IMR-90 (cell line): ENCODE data around the gene TMEM17. TPM values are rescaled to one million over a fixed set of nuclear protein-coding genes. Genes with fewer than 3 reads are reported as not detected.

Experiments
- ATAC-seq: fragments of 200-7000 bp; cut with Tn5 transposase; 2 replicates; pipeline ENCODE4 v1.9.1; 2020; ENCODE audit warnings: low read depth, mild to moderate bottlenecking, moderate library complexity
- BruUV-seq: library from RNA; stranded (reverse); fragments of 400-500 nt; replicated peaks from 2 replicates; lab custom pipeline; 2021; lab: Mats Ljungman, UMichigan
- CTCF ChIA-PET: fragments of 300-600 bp; formaldehyde crosslinking; extraction: SDS; loops from one replicate; lab custom pipeline; 2021; ENCODE audit warnings: antibody characterized with exemption; lab: Yijun Ruan, JAX
- POLR2A ChIA-PET: fragments of 300-600 bp; sonication (Branson Sonifier 250); formaldehyde crosslinking; loops from one replicate; lab custom pipeline; 2022; ENCODE audit warnings: antibody characterized with exemption; ENCODE audit not compliant: unreplicated experiment; lab: Charles Lee
- DNase-seq: peaks from one replicate; pipeline ENCODE4 v3.0.0; 2013
- H2AFZ ChIP-seq: replicated peaks from 2 replicates; pipeline ENCODE3; 2013; ENCODE audit warnings: low read length, mild to moderate bottlenecking; ENCODE audit not compliant: poor library complexity
- H2AK5ac ChIP-seq: 2 replicates; pipeline ENCODE4 v1.6.1; 2013; ENCODE audit warnings: low read depth, low read length, inconsistent platforms
- H2AK9ac ChIP-seq: replicated peaks from 2 replicates; pipeline ENCODE3; 2013; ENCODE audit warnings: mild to moderate bottlenecking, low read depth, low read length, moderate library complexity; ENCODE audit not compliant: poor library complexity
- H2BK120ac ChIP-seq: 2 replicates; pipeline ENCODE4 v1.6.1; 2013; ENCODE audit warnings: low read depth, low read length, inconsistent platforms
- H2BK15ac ChIP-seq: 3 replicates; pipeline ENCODE4 v1.6.1; 2013; ENCODE audit warnings: low read depth, low read length, inconsistent platforms
- H2BK20ac ChIP-seq: 2 replicates; pipeline ENCODE4 v1.6.1; 2013; ENCODE audit warnings: low read depth, mild to moderate bottlenecking, inconsistent platforms, low read length, moderate library complexity
- H2BK5ac ChIP-seq: 2 replicates; pipeline ENCODE4 v1.6.1; 2013; ENCODE audit warnings: mild to moderate bottlenecking, low read depth, low read length, inconsistent platforms; ENCODE audit not compliant: poor library complexity, severe bottlenecking
- H3K14ac ChIP-seq: replicated peaks from 2 replicates; pipeline ENCODE4 v1.6.1; 2013; ENCODE audit warnings: low read depth, low read length, inconsistent platforms
- H3K18ac ChIP-seq: 2 replicates; pipeline ENCODE4 v1.6.1; 2013; ENCODE audit warnings: low read depth, low read length, control low read depth
- H3K23ac ChIP-seq: 2 replicates; pipeline ENCODE4 v1.6.1; 2013; ENCODE audit warnings: low read depth, low read length, inconsistent platforms
- H3K27ac ChIP-seq: 2 replicates; pipeline ENCODE4 v1.5.1; 2013; ENCODE audit warnings: mild to moderate bottlenecking, control low read depth, low read length; ENCODE audit not compliant: insufficient read depth
- H3K27me3 ChIP-seq: 2 replicates; pipeline ENCODE4 v1.6.1; 2013; ENCODE audit warnings: low read length; ENCODE audit not compliant: control insufficient read depth, insufficient read depth
- H3K36me3 ChIP-seq: 2 replicates; pipeline ENCODE4 v1.6.1; 2013; ENCODE audit warnings: low read length, mixed read lengths; ENCODE audit not compliant: control insufficient read depth, insufficient read depth
- H3K4ac ChIP-seq: 2 replicates; pipeline ENCODE4 v1.6.1; 2013; ENCODE audit warnings: low read depth, low read length, inconsistent platforms
- H3K4me1 ChIP-seq: 2 replicates; pipeline ENCODE4 v1.6.1; 2013; ENCODE audit warnings: low read length, mixed read lengths; ENCODE audit not compliant: control insufficient read depth, insufficient read depth
- H3K4me2 ChIP-seq: 2 replicates; pipeline ENCODE4 v1.6.1; 2013; ENCODE audit warnings: low read depth, mild to moderate bottlenecking, control low read depth, low read length, moderate library complexity
- H3K4me3 ChIP-seq: 2 replicates; pipeline ENCODE4 v1.5.1; 2013; ENCODE audit warnings: low read depth, mild to moderate bottlenecking, control low read depth, low read length, moderate library complexity; ENCODE audit not compliant: insufficient read depth
- H3K56ac ChIP-seq: 2 replicates; pipeline ENCODE4 v1.6.1; 2013; ENCODE audit warnings: low read length, inconsistent platforms; ENCODE audit not compliant: insufficient read depth; ENCODE audit errors: extremely low read depth
- H3K79me1 ChIP-seq, 2 experiments: 2 replicates each; pipeline ENCODE4 v1.6.1; 2013; ENCODE audit warnings: low read length in 2 of 2, inconsistent platforms in 1 of 2, low read depth in 1 of 2
- H3K9ac ChIP-seq: 2 replicates; pipeline ENCODE4 v1.6.1; 2013; ENCODE audit warnings: low read depth, low read length, control low read depth
- H3K9me1 ChIP-seq: 2 replicates; pipeline ENCODE4 v1.6.1; 2013; ENCODE audit warnings: low read length, inconsistent platforms; ENCODE audit not compliant: insufficient read depth
- H3K9me3 ChIP-seq: 2 replicates; pipeline ENCODE4 v1.6.1; 2013; ENCODE audit warnings: low read length; ENCODE audit not compliant: control insufficient read depth, insufficient read depth
- H4K20me1 ChIP-seq: 2 replicates; pipeline ENCODE4 v1.6.1; 2013; ENCODE audit warnings: low read length, inconsistent platforms; ENCODE audit not compliant: insufficient read depth
- H4K5ac ChIP-seq: 2 replicates; pipeline ENCODE4 v1.6.1; 2013; ENCODE audit warnings: mild to moderate bottlenecking, low read depth, low read length, control low read depth
- H4K8ac ChIP-seq, 2 experiments: 2 replicates each; pipeline ENCODE4 v1.6.1; 2013; ENCODE audit warnings: low read depth in 2 of 2, low read length in 2 of 2, control low read depth in 1 of 2, inconsistent platforms in 1 of 2
- H4K91ac ChIP-seq: 2 replicates; pipeline ENCODE4 v1.6.1; 2013; ENCODE audit warnings: low read depth, low read length, inconsistent platforms; ENCODE audit not compliant: insufficient read depth
- BHLHE40 ChIP-seq: fragments of 150-350 bp; IDR thresholded peaks from 2 replicates; pipeline ENCODE4 v1.6.1; 2016; ENCODE audit warnings: mild to moderate bottlenecking, low read depth, low read length
- CEBPB ChIP-seq: IDR thresholded peaks from 2 replicates; pipeline ENCODE4 v1.6.1; 2012; ENCODE audit warnings: low read depth, low read length, improper control_type of control experiment
- CHD1 ChIP-seq: IDR thresholded peaks from 2 replicates; pipeline ENCODE4 v1.6.1; 2012; ENCODE audit warnings: low read depth, low read length, improper control_type of control experiment
- FOS ChIP-seq: fragments of 150-350 bp; IDR thresholded peaks from 2 replicates; pipeline ENCODE4 v1.6.1; 2016; ENCODE audit warnings: low read depth, low read length
- MAFK ChIP-seq: IDR thresholded peaks from 2 replicates; pipeline ENCODE4 v1.6.1; 2012; ENCODE audit warnings: low read depth, low read length, improper control_type of control experiment
- MAZ ChIP-seq: IDR thresholded peaks from 2 replicates; pipeline ENCODE4 v1.6.1; 2012; ENCODE audit warnings: low read depth, mild to moderate bottlenecking, low read length, improper control_type of control experiment, moderate library complexity, borderline replicate concordance
- MXI1 ChIP-seq: IDR thresholded peaks from 2 replicates; pipeline ENCODE4 v1.6.1; 2012; ENCODE audit warnings: low read depth, mild to moderate bottlenecking, low read length, moderate library complexity, borderline replicate concordance
- NFE2L2 ChIP-seq: fragments of 150-350 bp; IDR thresholded peaks from 2 replicates; pipeline ENCODE4 v1.6.1; 2016; ENCODE audit warnings: low read depth, mild to moderate bottlenecking, low read length
- POLR2A ChIP-seq: IDR thresholded peaks from 2 replicates; pipeline ENCODE4 v1.6.1; 2012; ENCODE audit warnings: mild to moderate bottlenecking, low read depth, low read length
- RAD21 ChIP-seq: IDR thresholded peaks from 2 replicates; pipeline ENCODE4 v1.6.1; 2012; ENCODE audit warnings: low read length, improper control_type of control experiment
- RFX5 ChIP-seq: IDR thresholded peaks from 2 replicates; pipeline ENCODE4 v1.8.0; 2012; ENCODE audit warnings: low read depth, mild to moderate bottlenecking, low read length, moderate library complexity
- SMC3 ChIP-seq: fragments of 150-350 bp; IDR thresholded peaks from 2 replicates; pipeline ENCODE4 v1.6.1; 2016; ENCODE audit warnings: low read depth, mild to moderate bottlenecking, antibody characterized with exemption, low read length, moderate library complexity
- USF2 ChIP-seq: fragments of 150-350 bp; IDR thresholded peaks from 2 replicates; pipeline ENCODE4 v1.6.1; 2017; ENCODE audit warnings: mild to moderate bottlenecking, antibody characterized with exemption, low read length, low read depth
- WGBS, 2 experiments: methylation state at CpG; one replicate each; pipeline versions ENCODE4 v1.1.5 to v1.1.7; 2013; ENCODE audit warnings: missing lambda C conversion rate in 2 of 2; ENCODE audit not compliant: insufficient read length in 1 of 2; ENCODE audit errors: extremely low coverage in 2 of 2; 5-methylcytosine and 5-hydroxymethylcytosine counted together
- dilution Hi-C: fragments of 300-500 bp; cut with HindIII; formaldehyde crosslinking; loops from one replicate; pipeline ENCODE4 v1.14.3; 2018; ENCODE audit warnings: low sequenced_read_pairs; ENCODE audit not compliant: unreplicated experiment
- in situ Hi-C: fragments of 300-500 bp; cut with MboI; formaldehyde crosslinking; loops from 3 replicates; pipeline ENCODE4 v1.14.3; 2019; ENCODE audit warnings: low sequenced_read_pairs, inconsistent platforms, mixed read lengths
- intact Hi-C: fragments of 100-400 bp; cut with micrococcal nuclease; formaldehyde crosslinking; loops from 2 replicates; pipeline ENCODE4 v1.10.0; 2022
- polyA plus RNA-seq, 3 experiments: library from polyadenylated mRNA; depleted of rRNA; stranded (reverse); fragments of >200 nt; gene quantifications; 2 replicates each; pipeline ENCODE4 v1.2.3, GENCODE V29; 2012; ENCODE audit warnings: low replicate concordance in 1 of 3
- total RNA-seq: library from RNA; depleted of rRNA; stranded (reverse); fragments of >200 nt; gene quantifications from 2 replicates; pipeline ENCODE4 v1.2.3, GENCODE V29; 2012
- TF ChIP-seq, protein P1 (sequence below): conservative IDR thresholded peaks from 2 replicates; pipeline ENCODE4 v1.5.1; 2012; ENCODE audit warnings: mild to moderate bottlenecking, low read depth, low read length, improper control_type of control experiment
- TF ChIP-seq, protein P2 (sequence below): fragments of 150-350 bp; IDR thresholded peaks from 2 replicates; pipeline ENCODE4 v1.6.1; 2016; ENCODE audit warnings: low read depth, mild to moderate bottlenecking, low read length, moderate library complexity, borderline replicate concordance

Gene TMEM17
- total and polyA plus RNA-seq, 2 of the 4 experiments (the other 2 are of a cell fraction): 1.3 to 1.8 TPM

DNA sequence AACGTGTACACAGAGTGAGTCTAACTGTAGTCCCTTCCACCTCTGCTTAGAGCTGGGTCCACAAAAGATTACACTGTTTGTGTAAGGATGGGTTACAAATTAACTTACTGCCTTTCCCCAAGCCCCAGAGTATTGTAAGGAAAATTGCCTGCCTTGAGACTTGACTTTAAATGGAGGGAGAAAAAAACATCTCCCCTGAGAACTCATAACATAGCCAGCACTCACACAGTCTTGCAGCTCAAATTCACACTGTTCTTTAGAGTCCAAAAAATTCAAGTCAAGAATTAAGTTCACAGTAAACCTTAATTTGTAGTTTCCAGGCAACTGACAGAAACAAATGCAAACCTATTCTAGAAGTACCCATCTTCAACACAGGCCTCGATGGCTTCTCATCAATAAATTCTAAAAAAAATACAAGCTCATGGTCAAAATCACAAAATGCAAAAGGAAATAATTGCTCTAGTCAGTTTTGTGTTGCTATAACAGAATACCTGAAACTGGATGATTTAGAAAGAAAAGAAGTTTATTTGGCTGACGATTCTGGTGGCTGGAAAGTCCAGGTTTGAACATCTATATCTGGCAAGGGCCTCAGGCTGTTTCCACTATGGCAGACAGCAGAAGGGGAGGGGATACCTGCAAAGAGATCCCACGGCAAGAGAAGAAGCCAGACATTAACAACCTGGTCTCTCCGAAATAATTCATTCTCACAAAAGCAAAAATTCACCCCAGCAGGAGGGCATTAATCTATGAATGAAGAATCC is 34.6 kb upstream of the TMEM17 start:
- Histone ChIP-seq H4K20me1 (no peaks in the 10 kb centered on the region), H2BK20ac (no peak overlapping the region), H2BK120ac (no peak overlapping the region), H3K4me1 (no peaks in the 10 kb centered on the region; the same call in 1 of the 2 replicates), H3K4ac (no peak overlapping the region), H3K9ac (no peak overlapping the region), H2BK5ac (no peak overlapping the region), H3K27ac (no peak overlapping the region), H3K23ac (no peak overlapping the region), H2AK5ac (no peak overlapping the region), H3K9me3 (no peaks in the 10 kb centered on the region), H4K5ac (0 out of 2 replicates have a peak overlapping the region, but pooled peaks have one; percentile 28), H4K8ac (no peak overlapping the region), H3K18ac (no peak overlapping the region), H3K56ac (no peak overlapping the region), H4K91ac (no peak overlapping the region), H3K9me1 (no peaks in the 10 kb centered on the region; the same call in 1 of the 2 replicates), H2AFZ (no peak overlapping the region), H2BK15ac (no peak overlapping the region), H3K4me2 (no peak overlapping the region), H3K27me3 (no peaks in the 10 kb centered on the region), H3K4me3 (no peak overlapping the region), H2AK9ac (no peak overlapping the region), H3K36me3 (no peaks in the 10 kb centered on the region), H3K79me1 (no peaks in the 10 kb centered on the region), H3K14ac (no peak overlapping the region)
- POLR2A ChIA-PET: no interaction called here
- intact Hi-C loops (no loop called here), dilution Hi-C loops (no loop called here), in situ Hi-C loops (no loop called here)
- WGBS, 2 experiments: no CpG with 5 or more reads among the region's 5 CpGs
- ATAC-seq (no peak), DNase-seq (no peak)
- CTCF ChIA-PET: interaction anchor here (0.6 kb wide), 1 partner anchor 57 kb away, joined by 4 read pairs; no protein-coding TSS in a partner anchor
- BruUV-seq: no TSS peak
- TF ChIP-seq MAFK (no peak), BHLHE40 (no peak), FOS (no peak), POLR2A (no peak), USF2 (no peak), CEBPB (no peak), CHD1 (no peak), SMC3 (no peak), NFE2L2 (no peak), RAD21 (no peak), MXI1 (no peak), RFX5 (no peak), MAZ (no peak)
- TF ChIP-seq, protein P1, sequence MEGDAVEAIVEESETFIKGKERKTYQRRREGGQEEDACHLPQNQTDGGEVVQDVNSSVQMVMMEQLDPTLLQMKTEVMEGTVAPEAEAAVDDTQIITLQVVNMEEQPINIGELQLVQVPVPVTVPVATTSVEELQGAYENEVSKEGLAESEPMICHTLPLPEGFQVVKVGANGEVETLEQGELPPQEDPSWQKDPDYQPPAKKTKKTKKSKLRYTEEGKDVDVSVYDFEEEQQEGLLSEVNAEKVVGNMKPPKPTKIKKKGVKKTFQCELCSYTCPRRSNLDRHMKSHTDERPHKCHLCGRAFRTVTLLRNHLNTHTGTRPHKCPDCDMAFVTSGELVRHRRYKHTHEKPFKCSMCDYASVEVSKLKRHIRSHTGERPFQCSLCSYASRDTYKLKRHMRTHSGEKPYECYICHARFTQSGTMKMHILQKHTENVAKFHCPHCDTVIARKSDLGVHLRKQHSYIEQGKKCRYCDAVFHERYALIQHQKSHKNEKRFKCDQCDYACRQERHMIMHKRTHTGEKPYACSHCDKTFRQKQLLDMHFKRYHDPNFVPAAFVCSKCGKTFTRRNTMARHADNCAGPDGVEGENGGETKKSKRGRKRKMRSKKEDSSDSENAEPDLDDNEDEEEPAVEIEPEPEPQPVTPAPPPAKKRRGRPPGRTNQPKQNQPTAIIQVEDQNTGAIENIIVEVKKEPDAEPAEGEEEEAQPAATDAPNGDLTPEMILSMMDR: no peak
- TF ChIP-seq, protein P2, sequence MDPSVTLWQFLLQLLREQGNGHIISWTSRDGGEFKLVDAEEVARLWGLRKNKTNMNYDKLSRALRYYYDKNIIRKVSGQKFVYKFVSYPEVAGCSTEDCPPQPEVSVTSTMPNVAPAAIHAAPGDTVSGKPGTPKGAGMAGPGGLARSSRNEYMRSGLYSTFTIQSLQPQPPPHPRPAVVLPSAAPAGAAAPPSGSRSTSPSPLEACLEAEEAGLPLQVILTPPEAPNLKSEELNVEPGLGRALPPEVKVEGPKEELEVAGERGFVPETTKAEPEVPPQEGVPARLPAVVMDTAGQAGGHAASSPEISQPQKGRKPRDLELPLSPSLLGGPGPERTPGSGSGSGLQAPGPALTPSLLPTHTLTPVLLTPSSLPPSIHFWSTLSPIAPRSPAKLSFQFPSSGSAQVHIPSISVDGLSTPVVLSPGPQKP: no peak
